ENCODE data around the gene ABHD11. TPM values are rescaled to one million over a fixed set of nuclear protein-coding genes. Genes with fewer than 3 reads are reported as not detected.
A peak's percentile ranks its signal among the peaks of the same experiment; 100 is the strongest.

ABHD11 gene
- total RNA-seq, 1 donor from 2014 or later, result 23.3 TPM

DNA sequence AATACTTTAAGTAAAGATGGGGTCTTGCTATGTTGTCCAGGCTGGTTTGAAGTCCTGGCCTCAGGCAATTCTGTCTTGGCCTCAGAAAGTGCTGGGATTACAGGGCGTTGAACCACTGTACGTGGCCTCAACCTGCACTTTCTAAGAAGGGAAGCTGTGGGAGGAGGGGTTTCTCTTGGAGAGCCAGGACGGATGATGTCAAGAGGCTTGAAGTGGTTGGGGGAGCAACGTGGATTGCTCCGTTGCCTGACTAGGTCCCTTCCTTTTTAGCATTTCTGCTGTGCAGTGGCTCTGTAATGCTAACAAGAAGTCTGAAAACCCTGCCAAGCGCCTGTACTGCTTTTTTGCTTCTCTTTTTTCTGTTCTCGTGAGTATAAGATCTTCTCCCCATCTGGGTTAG lies 48.0 kb downstream of the ABHD11 start:
- Mint-ChIP-seq H3K4me3 (no peak overlapping the region), H3K27ac (ENCODE audit: unreplicated experiment) (no peak overlapping the region), H3K27me3 (ENCODE audit: low read depth) (no peaks in the 10 kb centered on the region), H3K9me3 (no peaks in the 10 kb centered on the region), H3K36me3 (ENCODE audit: low read depth) (peaks cover 20% of the 10 kb centered on the region), H3K4me1 (no peaks in the 10 kb centered on the region)
- no peak for DNase-seq (ENCODE audit: low read depth, low spot score)
- TF ChIP-seq, protein P1, sequence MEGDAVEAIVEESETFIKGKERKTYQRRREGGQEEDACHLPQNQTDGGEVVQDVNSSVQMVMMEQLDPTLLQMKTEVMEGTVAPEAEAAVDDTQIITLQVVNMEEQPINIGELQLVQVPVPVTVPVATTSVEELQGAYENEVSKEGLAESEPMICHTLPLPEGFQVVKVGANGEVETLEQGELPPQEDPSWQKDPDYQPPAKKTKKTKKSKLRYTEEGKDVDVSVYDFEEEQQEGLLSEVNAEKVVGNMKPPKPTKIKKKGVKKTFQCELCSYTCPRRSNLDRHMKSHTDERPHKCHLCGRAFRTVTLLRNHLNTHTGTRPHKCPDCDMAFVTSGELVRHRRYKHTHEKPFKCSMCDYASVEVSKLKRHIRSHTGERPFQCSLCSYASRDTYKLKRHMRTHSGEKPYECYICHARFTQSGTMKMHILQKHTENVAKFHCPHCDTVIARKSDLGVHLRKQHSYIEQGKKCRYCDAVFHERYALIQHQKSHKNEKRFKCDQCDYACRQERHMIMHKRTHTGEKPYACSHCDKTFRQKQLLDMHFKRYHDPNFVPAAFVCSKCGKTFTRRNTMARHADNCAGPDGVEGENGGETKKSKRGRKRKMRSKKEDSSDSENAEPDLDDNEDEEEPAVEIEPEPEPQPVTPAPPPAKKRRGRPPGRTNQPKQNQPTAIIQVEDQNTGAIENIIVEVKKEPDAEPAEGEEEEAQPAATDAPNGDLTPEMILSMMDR (conservative IDR thresholded peaks at IDR 0.05), result no peak

DNA sequence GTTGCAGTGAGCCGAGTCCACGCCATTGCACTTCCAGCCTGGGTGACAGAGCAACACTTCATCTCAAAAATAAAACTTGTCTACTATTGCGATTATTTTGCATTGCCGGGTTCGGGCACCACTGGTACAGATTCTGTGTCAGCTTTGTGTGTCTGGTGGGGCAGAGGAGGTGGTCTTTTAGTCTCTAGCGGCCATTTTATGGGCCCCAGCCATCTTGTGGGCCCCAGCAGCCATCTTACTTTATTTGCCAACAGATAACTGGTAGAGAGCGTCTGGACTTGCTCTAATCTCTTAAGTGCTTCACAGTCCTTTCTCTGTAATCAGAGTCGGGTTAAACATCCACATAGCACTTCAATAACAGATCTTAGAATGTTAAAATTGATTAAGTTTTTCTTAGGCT lies 50.3 kb downstream of the ABHD11 start:
- Mint-ChIP-seq H3K4me3 (peak overlapping the region; percentile 66), H3K27me3 (ENCODE audit: low read depth) (no peaks in the 10 kb centered on the region), H3K9me3 (no peaks in the 10 kb centered on the region), H3K4me1 (peaks cover 6% of the 10 kb centered on the region), H3K27ac (ENCODE audit: unreplicated experiment) (peak overlapping the region; percentile 5), H3K36me3 (ENCODE audit: low read depth) (peaks cover 20% of the 10 kb centered on the region)
- DNase-seq (ENCODE audit: low read depth, low spot score), result no peak
- TF ChIP-seq, protein P1 (conservative IDR thresholded peaks at IDR 0.05), result no peak

Small RNAs within 50 kb of the gene (microRNA-seq; reads per million reads assigned to microRNA genes)
- gene MIR4284, result not detected

Other genes starting within 250 kb of the ABHD11 start
- gene BAZ1B, start 216.5 kb downstream of the ABHD11 start, total RNA-seq, result 134 and 135 TPM in 2 replicates
- gene BCL7B, start 181.1 kb downstream of the ABHD11 start, total RNA-seq, result 49.9 and 51.6 TPM in 2 replicates
- gene TBL2, start 160.2 kb downstream of the ABHD11 start, total RNA-seq, result 42.8 and 45.6 TPM in 2 replicates
- 0.80 and 1.1 TPM in 2 replicates for gene MLXIPL, start 114.3 kb downstream of the ABHD11 start, total RNA-seq
- 10.0 and 10.1 TPM in 2 replicates for gene VPS37D, start 71.0 kb downstream of the ABHD11 start, total RNA-seq
- 11.1 and 11.4 TPM in 2 replicates for gene DNAJC30, start 55.3 kb downstream of the ABHD11 start, total RNA-seq
- 66.9 and 70.8 TPM in 2 replicates for gene BUD23, start 55.2 kb downstream of the ABHD11 start, total RNA-seq
- gene STX1A, start 19.1 kb downstream of the ABHD11 start, total RNA-seq, result 16.4 and 17.7 TPM in 2 replicates
- gene CLDN3, start 31.5 kb upstream of the ABHD11 start, total RNA-seq, result 0.19 TPM in 1 of 2 replicates, not detected in the other
- 0.34 and 0.47 TPM in 2 replicates for gene CLDN4, start 92.2 kb upstream of the ABHD11 start, total RNA-seq
- gene METTL27, start 103.7 kb upstream of the ABHD11 start, total RNA-seq, result 1.7 and 2.3 TPM in 2 replicates
- gene TMEM270, start 122.4 kb upstream of the ABHD11 start, total RNA-seq, result not detected in 2 replicates

Measured in neural crest cell (in vitro differentiated cells).